Hindlimb muscle (tissue), 1 donor: ENCODE data around the gene RADIL. TPM values are rescaled to one million over a fixed set of nuclear protein-coding genes. Genes with fewer than 3 reads are reported as not detected.

ENCODE experiments used
- DNase-seq: peaks from one replicate; pipeline ENCODE4 v3.0.0-alpha.2; 2013
- polyA plus RNA-seq: library from polyadenylated mRNA; unstranded; fragments of 120-200 nt; gene quantifications from one replicate; pipeline ENCODE4 v1.2.1, GENCODE V29; 2013; ENCODE audit not compliant: insufficient read length

RADIL gene
- polyA plus RNA-seq, 1 donor: 3.7 TPM

- no peak for DNase-seq
Measured at GRCh38 chr7:4749798-4750197, 133.7 kb downstream of the RADIL start.

GRCh38 chr7:4749363-4749762 lies 134.2 kb downstream of the RADIL start:
- DNase-seq: no peak

Other genes starting within 250 kb of the RADIL start
- gene FOXK1, start 201.4 kb downstream of the RADIL start, polyA plus RNA-seq: 25.6 TPM
- gene AP5Z1, start 108.1 kb downstream of the RADIL start, polyA plus RNA-seq: 20.0 TPM
- 0.04 TPM for gene PAPOLB, start 21.7 kb downstream of the RADIL start, polyA plus RNA-seq
- not detected for gene MMD2, start 75.5 kb upstream of the RADIL start, polyA plus RNA-seq
- gene RBAK, start 162.1 kb upstream of the RADIL start, polyA plus RNA-seq: 9.6 TPM